GM23248 (cell line): ENCODE data around the gene S100A11.

Experiments
- EZH2 ChIP-seq: fragments of 200-600 bp; sonication (generic); IDR thresholded peaks from 2 replicates; pipeline ENCODE4 v1.6.1; 2018; ENCODE audit warnings: antibody characterized with exemption, mild to moderate bottlenecking; ENCODE audit not compliant: insufficient read depth, poor library complexity, severe bottlenecking
- EZH2phosphoT487 ChIP-seq: fragments of 200-600 bp; sonication (generic); IDR thresholded peaks from 2 replicates; pipeline ENCODE4 v1.6.1; 2018; ENCODE audit warnings: antibody characterized with exemption, moderate library complexity, mild to moderate bottlenecking, low read depth; ENCODE audit not compliant: insufficient read depth

- TF ChIP-seq EZH2 = no peak
- no peak for TF ChIP-seq EZH2phosphoT487
Measured at GRCh38 chr1:152044386-152044785, 7.6 kb upstream of the S100A11 start.
